GM12891 (cell line): ENCODE data around the gene STAM.
"Not testable (repeated sequence)": the region's sequence is repeated elsewhere in the genome, so short reads cannot be mapped to it uniquely, and the experiment has no call there.

Experiments used
- PAX5 ChIP-seq: IDR thresholded peaks from 2 replicates; pipeline ENCODE4 v1.6.1; 2011; ENCODE audit warnings: low read length, moderate library complexity, mild to moderate bottlenecking; ENCODE audit not compliant: insufficient read depth, severe bottlenecking
- POLR2A ChIP-seq: IDR thresholded peaks from 2 replicates; pipeline ENCODE4 v1.6.1; 2011; ENCODE audit warnings: low read depth, low read length, control low read depth
- POLR2AphosphoS5 ChIP-seq: IDR thresholded peaks from 2 replicates; pipeline ENCODE4 v1.6.1; 2011; ENCODE audit warnings: low read depth, low read length, control low read depth
- TAF1 ChIP-seq: IDR thresholded peaks from 2 replicates; pipeline ENCODE4 v1.6.1; 2011; ENCODE audit warnings: low read depth, low read length, control low read depth

- TF ChIP-seq POLR2AphosphoS5, POLR2A, TAF1, PAX5: not testable (repeated sequence)
Observed at GRCh38 chr10:17632590-17632989, 11.4 kb upstream of the STAM start.
